GM21423 (cell line): Measurements from ENCODE around the gene FGL2.
A peak's percentile ranks its signal among the peaks of the same experiment; 100 is the strongest.
"Not testable (repeated sequence)": the region's sequence is repeated elsewhere in the genome, so short reads cannot be mapped to it uniquely, and the experiment has no call there.

Experiments
- ATAC-seq: cut with Tn5 transposase; IDR thresholded peaks from one replicate; pipeline ENCODE4 v1.9.1; 2021; ENCODE audit warnings: mild to moderate bottlenecking, moderate library complexity; ENCODE audit not compliant: unreplicated experiment

The FGL2 gene

GRCh38 chr7:77199013-77199966 lies at the start of gene FGL2:
Gene FGL2, minus strand, starts transcription at chr7:77199819. Its CDS starts 26 bp downstream, at chr7:77199793.
- ATAC-seq: peak; percentile 29

GRCh38 chr7:77248154-77248553 lies 48.5 kb upstream of the FGL2 start:
- ATAC-seq: no peak

GRCh38 chr7:77247206-77247850 lies 47.7 kb upstream of the FGL2 start:
- peak; percentile 79 for ATAC-seq

GRCh38 chr7:77246026-77246640 lies 46.5 kb upstream of the FGL2 start:
- ATAC-seq: no peak

GRCh38 chr7:77245015-77245755 lies 45.6 kb upstream of the FGL2 start:
- no peak for ATAC-seq

GRCh38 chr7:77244222-77244934 lies 44.8 kb upstream of the FGL2 start:
- ATAC-seq: no peak

GRCh38 chr7:77242554-77242953 lies 42.9 kb upstream of the FGL2 start:
- ATAC-seq: no peak

- ATAC-seq: no peak
Observed at GRCh38 chr7:77242068-77242467, 42.4 kb upstream of the FGL2 start.

GRCh38 chr7:77239471-77239870 lies 39.9 kb upstream of the FGL2 start:
- no peak for ATAC-seq

GRCh38 chr7:77238703-77239136 lies 39.1 kb upstream of the FGL2 start:
- ATAC-seq: no peak

GRCh38 chr7:77235276-77235675 lies 35.7 kb upstream of the FGL2 start:
- ATAC-seq: no peak

- no peak for ATAC-seq
Observed at GRCh38 chr7:77232467-77232866, 32.8 kb upstream of the FGL2 start.

GRCh38 chr7:77228795-77229194 lies 29.2 kb upstream of the FGL2 start:
- ATAC-seq: not testable (repeated sequence)

- no peak for ATAC-seq
Observed at GRCh38 chr7:77226357-77226839, 26.8 kb upstream of the FGL2 start.

- no peak for ATAC-seq
Observed at GRCh38 chr7:77223261-77223660, 23.6 kb upstream of the FGL2 start.

GRCh38 chr7:77222819-77223218 lies 23.2 kb upstream of the FGL2 start:
- no peak for ATAC-seq

GRCh38 chr7:77222065-77222464 lies 22.4 kb upstream of the FGL2 start:
- no peak for ATAC-seq

GRCh38 chr7:77219701-77220331 lies 20.2 kb upstream of the FGL2 start:
- not testable (repeated sequence) for ATAC-seq

- ATAC-seq: no peak
Observed at GRCh38 chr7:77217474-77218185, 18.0 kb upstream of the FGL2 start.
